GM12878 (cell line): ENCODE data around the gene SGCD. TPM values are rescaled to one million over a fixed set of nuclear protein-coding genes. Genes with fewer than 3 reads are reported as not detected.
A peak's percentile ranks its signal among the peaks of the same experiment; 100 is the strongest.

Experiments
- ATAC-seq: fragments of 200-7000 bp; cut with Tn5 transposase; 3 replicates; pipeline ENCODE4 v1.9.1; 2020; ENCODE audit warnings: mild to moderate bottlenecking, moderate library complexity
- BruUV-seq: library from RNA; stranded (reverse); fragments of 400-500 nt; replicated peaks from 2 replicates; lab custom pipeline; 2021; lab: Mats Ljungman, UMichigan
- CTCF ChIA-PET: fragments of 300-600 bp; sonication (Branson Sonifier 250); formaldehyde crosslinking; extraction: SDS; loops from one replicate; lab custom pipeline; 2021; ENCODE audit warnings: inconsistent platforms; lab: Yijun Ruan, JAX
- POLR2A ChIA-PET: fragments of 350-600 bp; formaldehyde crosslinking; extraction: SDS; loops from one replicate; lab custom pipeline; 2021; ENCODE audit warnings: inconsistent platforms; lab: Charles Lee
- RAD21 ChIA-PET: fragments of 300-600 bp; sonication (Branson Sonifier 250); formaldehyde crosslinking; loops from one replicate; lab custom pipeline; 2023; ENCODE audit warnings: antibody characterized with exemption; ENCODE audit not compliant: unreplicated experiment; lab: Charles Lee
- SMC1A ChIA-PET: fragments of 300-600 bp; sonication (Branson Sonifier 250); formaldehyde crosslinking; loops from one replicate; lab custom pipeline; 2023; ENCODE audit not compliant: unreplicated experiment, uncharacterized antibody; lab: Charles Lee
- DNase-seq: peaks from one replicate; pipeline ENCODE4 v3.0.0-alpha.2; 2011; ENCODE audit warnings: low read depth, low spot score
- FAIRE-seq: peaks from 3 replicates; lab custom pipeline; 2011; peaks lifted over from hg19 to GRCh38; lab: Jason Lieb, UNC
- H2AFZ ChIP-seq: 2 replicates; pipeline ENCODE4 v1.6.0; 2011; ENCODE audit warnings: low read depth, low read length, control low read depth; ENCODE audit not compliant: control insufficient read depth
- H3K27ac ChIP-seq: 2 replicates; pipeline ENCODE4 v1.5.1; 2011; ENCODE audit warnings: control low read depth; ENCODE audit not compliant: control insufficient read depth, insufficient read depth
- H3K27me3 ChIP-seq, 2 experiments: replicated peaks in 1 of 2; 2 replicates each; pipeline versions ENCODE4 v1.6.0 to v1.6.1; 2011; ENCODE audit warnings: low read length in 1 of 2; ENCODE audit not compliant: control insufficient read depth in 2 of 2, insufficient read depth in 2 of 2
- H3K36me3 ChIP-seq, 2 experiments: 2 replicates each; pipeline ENCODE4 v1.5.1; 2011; ENCODE audit warnings: low read length in 1 of 2; ENCODE audit not compliant: control insufficient read depth in 2 of 2, insufficient read depth in 2 of 2
- H3K4me1 ChIP-seq: 2 replicates; pipeline ENCODE4 v1.6.1; 2011; ENCODE audit warnings: mild to moderate bottlenecking, low read length, moderate library complexity, mixed read lengths; ENCODE audit not compliant: control insufficient read depth, insufficient read depth
- H3K4me2 ChIP-seq: 2 replicates; pipeline ENCODE4 v1.6.0; 2011; ENCODE audit warnings: control low read depth; ENCODE audit not compliant: control insufficient read depth, insufficient read depth
- H3K4me3 ChIP-seq: fragments of 200-600 bp; sonication (generic); 2 replicates; pipeline ENCODE4 v1.5.1; 2016
- H3K79me2 ChIP-seq: 2 replicates; pipeline ENCODE4 v1.6.0; 2011; ENCODE audit warnings: low read length; ENCODE audit not compliant: control insufficient read depth, insufficient read depth
- H3K9ac ChIP-seq: 2 replicates; pipeline ENCODE4 v1.8.0; 2011; ENCODE audit warnings: low read length, control low read depth, mixed read lengths; ENCODE audit not compliant: control insufficient read depth, insufficient read depth
- H3K9me3 ChIP-seq: replicated peaks from 3 replicates; pipeline ENCODE4 v1.5.1; 2011; ENCODE audit warnings: mild to moderate bottlenecking, low read length; ENCODE audit not compliant: control insufficient read depth, insufficient read depth
- H4K20me1 ChIP-seq: 2 replicates; pipeline ENCODE4 v1.6.0; 2011; ENCODE audit not compliant: control insufficient read depth, insufficient read depth
- BCL11A ChIP-seq: IDR thresholded peaks from 2 replicates; pipeline ENCODE4 v1.6.1; 2011; ENCODE audit warnings: low read depth, low read length
- EGR1 ChIP-seq, 2 experiments: IDR thresholded peaks; 1 replicate in 1 of 2; 2 replicates in 1 of 2; pipeline ENCODE4 v1.6.1; 2011 to 2012; ENCODE audit warnings: low read depth in 2 of 2, low read length in 2 of 2, borderline replicate concordance in 1 of 2, mild to moderate bottlenecking in 1 of 2, moderate library complexity in 1 of 2
- EP300 ChIP-seq, 2 experiments: fragments of 150-350 bp in 1 of 2; IDR thresholded peaks; 2 replicates each; pipeline ENCODE4 v1.6.1; 2011 to 2012; ENCODE audit warnings: low read depth in 2 of 2, low read length in 2 of 2, borderline replicate concordance in 1 of 2, improper control_type of control experiment in 1 of 2, inconsistent platforms in 1 of 2; ENCODE audit not compliant: control insufficient read depth in 1 of 2
- NBN ChIP-seq: fragments of 450-650 bp; IDR thresholded peaks from 2 replicates; pipeline ENCODE4 v1.6.1; 2016
- NR2F1 ChIP-seq: fragments of 450-650 bp; conservative IDR thresholded peaks from 2 replicates; pipeline ENCODE4 v1.6.1; 2017; ENCODE audit warnings: mild to moderate bottlenecking
- RAD21 ChIP-seq: IDR thresholded peaks from 2 replicates; pipeline ENCODE4 v1.6.1; 2011; ENCODE audit warnings: mild to moderate bottlenecking, low read depth, low read length, moderate library complexity; ENCODE audit not compliant: insufficient read depth
- RAD51 ChIP-seq: fragments of 450-650 bp; IDR thresholded peaks from 2 replicates; pipeline ENCODE4 v1.6.1; 2016; ENCODE audit warnings: moderate library complexity, mild to moderate bottlenecking, inconsistent platforms
- TAF1 ChIP-seq: IDR thresholded peaks from 2 replicates; pipeline ENCODE4 v1.6.1; 2011; ENCODE audit warnings: mild to moderate bottlenecking, low read depth, low read length, borderline replicate concordance
- ZSCAN29 ChIP-seq: fragments of 450-650 bp; IDR thresholded peaks from 2 replicates; pipeline ENCODE4 v1.6.1; 2017; ENCODE audit warnings: mild to moderate bottlenecking, moderate library complexity
- WGBS: methylation state at CpG from one replicate; pipeline ENCODE4 v1.1.6; 2016; ENCODE audit warnings: low lambda C conversion rate; ENCODE audit not compliant: insufficient replicate concordance, insufficient coverage; ENCODE audit errors: missing lambda C conversion rate; 5-methylcytosine and 5-hydroxymethylcytosine counted together
- in situ Hi-C: fragments of 300-500 bp; cut with MboI; formaldehyde crosslinking; loops from 9 replicates; pipeline ENCODE4 v1.14.3; 2018; ENCODE audit warnings: mixed read lengths
- intact Hi-C: fragments of 100-400 bp; cut with micrococcal nuclease; formaldehyde crosslinking; loops from one replicate; pipeline ENCODE4 v1.14.2; 2022; ENCODE audit not compliant: unreplicated experiment
- polyA plus RNA-seq, 11 experiments: library from polyadenylated mRNA; depleted of rRNA in 4 of 11; unstranded in 6 of 11; stranded (reverse) in 5 of 11; fragments of >200 nt; fragmentation: Nextera tagmentation in 4 of 11; fragmentation: Illumina TruSeq in 1 of 11; extraction: Ambion mirVana in 4 of 11; extraction: Trizol in 1 of 11; gene quantifications; 1 replicate in 1 of 11; 2 replicates in 10 of 11; pipeline versions ENCODE4 v1.2.1 to v1.2.3, GENCODE V29; 2011 to 2016; ENCODE audit warnings: inconsistent platforms in 2 of 11, missing spikeins in 2 of 11, low read depth in 1 of 11
- total RNA-seq, 4 experiments: library from RNA; depleted of rRNA in 3 of 4; stranded (reverse); fragments of >200 nt in 3 of 4; fragmentation: Illumina TruSeq in 1 of 4; extraction: Trizol in 1 of 4; gene quantifications; 2 replicates each; pipeline versions ENCODE4 v1.2.1 to v1.2.3, GENCODE V29; 2013 to 2021

The SGCD gene
- total and polyA plus RNA-seq, 10 of the 15 experiments (the other 5 are each of a cell fraction or from before 2014, with no cell fraction given) = 0.06 TPM; not detected in 9

GRCh38 chr5:156800929-156801328 lies 474.0 kb downstream of the SGCD start:
- 11% methylated on average over 3 of the region's 3 CpGs for WGBS
- no peak for FAIRE-seq
- H4K20me1 ChIP-seq = no peaks in the 10 kb centered on the region
- no peaks in the 10 kb centered on the region for H3K79me2 ChIP-seq
- no TSS peak for BruUV-seq
- no peak for ATAC-seq
- no peak overlapping the region for H2AFZ ChIP-seq
- ChIA-PET SMC1A (interaction anchor here (0.9 kb wide), 3 partner anchors 11 to 331 kb away, joined by 3 read pairs; no protein-coding TSS in a partner anchor), RAD21 (no interaction called here), POLR2A (no interaction called here), CTCF (interaction anchor here (0.7 to 1.6 kb wide), 2 partner anchors 14 to 133 kb away, joined by 3 to 8 read pairs; no protein-coding TSS in a partner anchor)
- intact Hi-C loops = no loop called here
- no peaks in the 10 kb centered on the region for H3K36me3 ChIP-seq
- no peak overlapping the region for H3K9ac ChIP-seq
- TF ChIP-seq RAD21 = 0 out of 2 replicates have a peak, but pooled peaks have one; percentile 23
- no peak for TF ChIP-seq NBN
- TF ChIP-seq RAD51 = 0 out of 2 replicates have a peak, but pooled peaks have one; percentile 38
- TF ChIP-seq NR2F1 = no peak
- H3K27ac ChIP-seq = no peak overlapping the region
- no peak overlapping the region for H3K4me3 ChIP-seq
- no peaks in the 10 kb centered on the region; a peak in 1 of 4 replicates for H3K27me3 ChIP-seq
- H3K4me1 ChIP-seq = no peaks in the 10 kb centered on the region
- DNase-seq = no peak
- in situ Hi-C loops = no loop called here
- no peaks in the 10 kb centered on the region for H3K9me3 ChIP-seq
- H3K4me2 ChIP-seq = no peak overlapping the region

DNA sequence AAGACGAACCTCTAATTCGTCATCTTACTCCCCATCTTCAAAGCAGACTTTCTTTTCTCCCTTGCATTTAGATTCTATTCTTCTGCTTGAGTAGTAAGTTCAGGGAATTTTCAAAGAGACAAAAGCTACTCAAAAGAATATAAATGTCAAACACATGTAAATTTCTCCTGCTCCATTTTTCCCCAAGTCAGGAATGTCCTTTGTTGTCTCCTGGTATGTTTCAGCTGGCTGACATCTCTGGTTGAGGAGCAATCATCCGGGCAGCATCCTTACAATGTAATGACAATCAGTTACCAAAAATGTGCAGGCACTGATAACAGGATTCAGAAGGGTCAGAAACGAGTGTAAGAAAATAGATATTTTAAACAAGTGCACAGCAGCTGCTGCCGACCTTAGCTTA lies 475.5 kb downstream of the SGCD start:
- Histone ChIP-seq H3K4me3 (no peak overlapping the region), H3K9me3 (no peaks in the 10 kb centered on the region), H2AFZ (no peak overlapping the region), H3K79me2 (no peaks in the 10 kb centered on the region), H3K27me3 (no peaks in the 10 kb centered on the region; a peak in 1 of 4 replicates), H3K36me3 (no peaks in the 10 kb centered on the region), H3K27ac (no peak overlapping the region), H4K20me1 (no peaks in the 10 kb centered on the region), H3K4me2 (no peak overlapping the region), H3K9ac (no peak overlapping the region), H3K4me1 (no peaks in the 10 kb centered on the region)
- ChIA-PET RAD21 (no interaction called here), POLR2A (no interaction called here), SMC1A (no interaction called here), CTCF (interaction anchor here (0.9 kb wide), 1 partner anchor 14 kb away, joined by 3 read pairs; no protein-coding TSS in a partner anchor)
- DNase-seq (no peak), FAIRE-seq (no peak), ATAC-seq (no peak)
- in situ Hi-C loops = no loop called here
- WGBS = 39% methylated on average over 5 of the region's 5 CpGs
- TF ChIP-seq EP300 (IDR thresholded peaks at IDR 0.05; ENCODE audit: borderline replicate concordance in 1 of 2, control insufficient read depth in 1 of 2, low read depth in 2 of 2, low read length in 2 of 2) (no peak), TAF1 (no peak), EGR1 (IDR thresholded peaks at IDR 0.05; ENCODE audit: borderline replicate concordance in 1 of 2, low read depth in 2 of 2, low read length in 2 of 2) (no peak), ZSCAN29 (no peak), BCL11A (no peak)
- BruUV-seq = no TSS peak
- intact Hi-C loops = no loop called here
